B cell (primary cell): ENCODE measurements around the gene ITGB6.

ENCODE experiments used
- EZH2 ChIP-seq: IDR thresholded peaks from 2 replicates; pipeline ENCODE4 v1.6.1; 2012; ENCODE audit warnings: borderline replicate concordance, low read depth, mild to moderate bottlenecking, moderate library complexity, low read length; ENCODE audit not compliant: insufficient read depth, poor library complexity, severe bottlenecking
- TF ChIP-seq, protein P1 (sequence below): fragments of 200-600 bp; IDR thresholded peaks from one replicate; pipeline ENCODE4 v1.8.0; 2022; ENCODE audit warnings: antibody characterized with exemption, mild to moderate bottlenecking

DNA sequence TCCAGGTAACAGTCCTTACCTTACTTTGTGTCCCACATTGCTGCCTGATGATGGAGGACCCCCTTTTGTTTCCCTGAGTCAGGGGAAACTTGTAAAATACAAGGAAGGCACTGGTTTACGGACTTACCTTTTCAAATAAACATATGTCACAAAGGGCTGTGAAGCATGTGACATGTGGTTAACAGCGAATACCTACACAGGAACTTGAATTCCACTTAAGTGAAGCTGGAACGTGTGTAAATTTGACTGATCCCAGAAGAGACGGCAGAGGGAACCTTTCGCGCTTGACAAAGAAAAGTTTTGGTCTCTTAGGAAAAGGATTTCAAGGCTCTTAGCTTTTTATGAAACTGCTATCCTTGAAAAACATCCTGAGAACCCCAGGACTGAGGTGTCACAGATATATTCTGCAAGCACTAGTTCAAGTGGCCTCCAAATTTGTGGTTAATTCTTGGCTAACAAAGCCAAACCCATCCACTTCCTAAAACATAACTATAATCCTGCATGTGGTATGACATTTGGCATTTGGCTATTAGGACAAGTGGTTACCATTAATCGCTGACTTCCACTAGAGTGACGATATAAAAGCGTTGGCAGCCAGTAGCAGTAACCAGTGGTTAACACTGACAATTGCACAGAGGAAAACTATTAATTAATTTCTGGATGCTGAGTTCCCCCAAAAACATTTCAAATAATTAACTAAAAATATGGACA, 55.6 kb downstream of the ITGB6 start:
- TF ChIP-seq, protein P1, sequence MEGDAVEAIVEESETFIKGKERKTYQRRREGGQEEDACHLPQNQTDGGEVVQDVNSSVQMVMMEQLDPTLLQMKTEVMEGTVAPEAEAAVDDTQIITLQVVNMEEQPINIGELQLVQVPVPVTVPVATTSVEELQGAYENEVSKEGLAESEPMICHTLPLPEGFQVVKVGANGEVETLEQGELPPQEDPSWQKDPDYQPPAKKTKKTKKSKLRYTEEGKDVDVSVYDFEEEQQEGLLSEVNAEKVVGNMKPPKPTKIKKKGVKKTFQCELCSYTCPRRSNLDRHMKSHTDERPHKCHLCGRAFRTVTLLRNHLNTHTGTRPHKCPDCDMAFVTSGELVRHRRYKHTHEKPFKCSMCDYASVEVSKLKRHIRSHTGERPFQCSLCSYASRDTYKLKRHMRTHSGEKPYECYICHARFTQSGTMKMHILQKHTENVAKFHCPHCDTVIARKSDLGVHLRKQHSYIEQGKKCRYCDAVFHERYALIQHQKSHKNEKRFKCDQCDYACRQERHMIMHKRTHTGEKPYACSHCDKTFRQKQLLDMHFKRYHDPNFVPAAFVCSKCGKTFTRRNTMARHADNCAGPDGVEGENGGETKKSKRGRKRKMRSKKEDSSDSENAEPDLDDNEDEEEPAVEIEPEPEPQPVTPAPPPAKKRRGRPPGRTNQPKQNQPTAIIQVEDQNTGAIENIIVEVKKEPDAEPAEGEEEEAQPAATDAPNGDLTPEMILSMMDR, result no peak
- no peak for TF ChIP-seq EZH2
